Epithelial cell of esophagus (primary cell): Measurements from ENCODE around the gene SNURF.
"Not testable (repeated sequence)": the region's sequence is repeated elsewhere in the genome, so short reads cannot be mapped to it uniquely, and the experiment has no call there.

Experiments used
- DNase-seq: peaks from one replicate; pipeline ENCODE4 v3.0.0; 2010; ENCODE audit warnings: low read depth
- H3K4me3 ChIP-seq: 2 replicates; pipeline ENCODE4 v1.5.1; 2011; ENCODE audit warnings: mild to moderate bottlenecking, low read length, control low read depth
- TF ChIP-seq, protein P1 (sequence below): IDR thresholded peaks from 2 replicates; pipeline ENCODE4 v1.5.1; 2011; ENCODE audit warnings: low read depth, mild to moderate bottlenecking, low read length, control low read depth, inconsistent platforms; ENCODE audit not compliant: insufficient read depth; ENCODE audit errors: missing control alignments

SNURF gene

DNA sequence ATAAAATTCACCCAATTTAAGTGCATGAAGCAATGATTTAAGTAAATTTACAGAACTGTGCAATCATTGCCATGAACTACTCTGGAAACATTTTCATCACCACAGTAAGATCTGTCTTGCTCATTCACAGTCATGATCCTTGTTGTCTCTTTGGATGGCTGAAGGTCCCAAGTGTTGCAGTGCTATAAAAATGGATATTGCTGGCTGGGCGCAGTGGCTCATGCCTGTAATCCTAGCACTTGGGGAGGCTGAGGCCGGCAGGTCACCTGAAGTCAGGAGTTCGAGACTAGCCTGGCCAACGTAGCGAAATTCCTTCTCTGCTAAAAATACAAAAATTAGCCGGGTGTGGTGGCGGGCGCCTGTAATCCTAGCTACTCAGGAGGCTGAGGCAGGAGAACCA is 17.0 kb downstream of the SNURF start:
- TF ChIP-seq, protein P1, sequence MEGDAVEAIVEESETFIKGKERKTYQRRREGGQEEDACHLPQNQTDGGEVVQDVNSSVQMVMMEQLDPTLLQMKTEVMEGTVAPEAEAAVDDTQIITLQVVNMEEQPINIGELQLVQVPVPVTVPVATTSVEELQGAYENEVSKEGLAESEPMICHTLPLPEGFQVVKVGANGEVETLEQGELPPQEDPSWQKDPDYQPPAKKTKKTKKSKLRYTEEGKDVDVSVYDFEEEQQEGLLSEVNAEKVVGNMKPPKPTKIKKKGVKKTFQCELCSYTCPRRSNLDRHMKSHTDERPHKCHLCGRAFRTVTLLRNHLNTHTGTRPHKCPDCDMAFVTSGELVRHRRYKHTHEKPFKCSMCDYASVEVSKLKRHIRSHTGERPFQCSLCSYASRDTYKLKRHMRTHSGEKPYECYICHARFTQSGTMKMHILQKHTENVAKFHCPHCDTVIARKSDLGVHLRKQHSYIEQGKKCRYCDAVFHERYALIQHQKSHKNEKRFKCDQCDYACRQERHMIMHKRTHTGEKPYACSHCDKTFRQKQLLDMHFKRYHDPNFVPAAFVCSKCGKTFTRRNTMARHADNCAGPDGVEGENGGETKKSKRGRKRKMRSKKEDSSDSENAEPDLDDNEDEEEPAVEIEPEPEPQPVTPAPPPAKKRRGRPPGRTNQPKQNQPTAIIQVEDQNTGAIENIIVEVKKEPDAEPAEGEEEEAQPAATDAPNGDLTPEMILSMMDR, result no peak
- no peak overlapping the region for H3K4me3 ChIP-seq
- no peak for DNase-seq

DNA sequence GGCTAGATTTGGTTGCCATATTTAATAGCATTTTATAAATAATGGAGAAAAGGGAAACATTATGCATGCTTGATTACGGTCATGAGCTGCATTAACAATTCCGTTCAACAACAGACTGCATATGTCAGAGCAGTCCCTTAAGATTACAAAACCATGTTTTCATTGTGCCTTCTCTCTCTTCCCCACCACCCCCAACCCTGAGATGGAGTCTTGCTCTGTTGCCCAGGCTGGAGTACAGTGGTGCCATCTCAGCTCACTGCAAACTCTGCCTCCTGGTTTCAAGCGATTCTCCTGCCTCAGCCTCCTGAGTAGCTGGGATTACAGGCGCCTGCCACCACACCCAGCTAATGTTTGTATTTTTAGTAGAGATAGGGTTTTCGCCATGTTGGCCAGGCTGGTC is 17.9 kb downstream of the SNURF start:
- H3K4me3 ChIP-seq, DNase-seq: not testable (repeated sequence)

DNA sequence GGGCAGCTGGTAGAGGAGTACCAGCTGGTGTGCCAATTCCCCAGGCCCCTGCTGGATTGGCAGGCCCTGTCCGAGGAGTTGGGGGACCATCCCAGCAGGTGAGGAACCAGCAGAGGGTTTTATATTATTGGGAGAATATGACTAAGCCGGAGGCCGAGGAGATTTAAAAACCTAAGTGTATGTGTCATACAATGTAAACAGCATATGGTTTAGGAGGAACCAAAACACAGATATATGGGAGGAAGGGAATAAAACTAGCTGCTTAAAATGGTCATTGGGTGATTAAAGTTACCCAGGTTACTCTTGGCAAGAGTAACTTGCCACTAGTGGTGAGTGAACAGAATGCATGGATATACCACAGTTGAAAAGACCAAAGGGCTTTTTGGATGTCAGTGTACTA is 22.1 kb downstream of the SNURF start:
- no peak for DNase-seq
- H3K4me3 ChIP-seq, result no peak overlapping the region
- TF ChIP-seq, protein P1, result no peak

DNA sequence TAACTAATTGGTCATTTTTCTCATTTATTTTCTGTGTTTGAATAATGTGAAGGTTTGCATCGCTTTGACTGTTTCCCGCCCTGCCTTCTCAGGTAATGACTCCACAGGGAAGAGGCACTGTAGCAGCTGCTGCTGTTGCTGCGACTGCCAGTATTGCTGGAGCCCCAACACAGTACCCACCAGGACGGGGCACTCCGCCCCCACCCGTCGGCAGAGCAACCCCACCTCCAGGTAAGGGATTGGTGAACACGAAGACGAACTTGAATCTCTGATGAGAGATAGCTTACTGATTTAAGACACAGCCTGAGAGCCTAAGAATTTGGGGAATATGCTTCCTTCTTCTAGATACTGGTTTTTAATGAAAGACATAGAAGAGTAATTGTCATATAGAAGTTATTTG is 22.9 kb downstream of the SNURF start:
- no peak for DNase-seq
- TF ChIP-seq, protein P1, result no peak
- H3K4me3 ChIP-seq, result no peak overlapping the region

DNA sequence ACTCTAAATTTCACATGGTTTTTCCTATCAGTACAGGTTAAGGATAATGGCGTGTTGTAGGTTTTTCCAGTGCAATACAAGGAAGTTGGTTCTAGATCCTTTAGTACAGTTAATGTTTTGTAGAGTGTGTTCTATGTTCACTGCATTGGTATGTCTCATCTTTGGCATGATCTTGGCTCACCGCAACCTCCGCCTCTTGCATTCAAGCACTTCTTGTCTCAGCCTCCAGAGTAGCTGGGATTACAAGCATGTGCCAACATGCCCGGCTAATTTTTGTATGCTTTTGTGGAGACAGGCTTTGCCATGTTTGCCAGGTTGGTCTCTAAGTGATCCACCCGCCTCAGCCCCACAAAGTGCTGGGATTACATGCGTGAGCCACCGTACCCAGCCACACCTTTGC is 30.4 kb downstream of the SNURF start:
- no peak overlapping the region for H3K4me3 ChIP-seq
- TF ChIP-seq, protein P1, result no peak
- peak; percentile 76 for DNase-seq

DNA sequence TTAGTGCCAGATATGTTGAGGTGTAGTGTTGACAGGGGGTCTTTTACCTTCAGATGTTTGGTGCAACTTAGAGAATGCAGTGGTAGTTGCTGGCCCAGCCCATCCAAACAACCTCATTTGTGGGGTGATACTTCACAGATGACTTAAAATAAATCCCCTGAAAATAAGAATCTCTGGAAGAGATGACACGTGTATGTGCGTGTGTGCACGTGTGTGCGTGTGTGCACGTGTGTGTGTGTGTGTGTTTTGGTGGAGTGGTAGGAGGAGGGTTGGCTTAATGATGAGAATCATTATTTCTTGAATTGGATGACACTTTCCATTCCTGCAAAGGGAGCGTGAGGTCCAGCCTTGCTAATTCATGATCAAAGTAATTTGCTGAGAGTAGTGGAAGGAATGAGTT is 31.9 kb downstream of the SNURF start:
- no peak overlapping the region for H3K4me3 ChIP-seq

More for the DNA sequence above, 31.9 kb downstream of the SNURF start:
- TF ChIP-seq, protein P1, result no peak
- DNase-seq, result no peak
